Endodermal cell (in vitro differentiated cells): Measurements from ENCODE around the gene SNPH. TPM values are rescaled to one million over a fixed set of nuclear protein-coding genes. Genes with fewer than 3 reads are reported as not detected.

Experiments
- DNase-seq: peaks from one replicate; pipeline ENCODE4 v3.0.0-alpha.2; 2017
- H3K27ac ChIP-seq: 2 replicates; pipeline ENCODE4 v1.5.1; 2013; ENCODE audit warnings: mild to moderate bottlenecking, low read depth, low read length, moderate library complexity
- H3K27me3 ChIP-seq: 2 replicates; pipeline ENCODE4 v1.6.1; 2013; ENCODE audit warnings: mild to moderate bottlenecking, low read length, moderate library complexity; ENCODE audit not compliant: insufficient read depth, control insufficient read depth, poor library complexity, severe bottlenecking
- H3K36me3 ChIP-seq: 2 replicates; pipeline ENCODE4 v1.7.0; 2013; ENCODE audit warnings: mild to moderate bottlenecking, low read length, moderate library complexity; ENCODE audit not compliant: control insufficient read depth, insufficient read depth
- H3K4me1 ChIP-seq: one replicate; pipeline ENCODE4 v1.7.0; 2013; ENCODE audit warnings: low read length; ENCODE audit not compliant: control insufficient read depth, insufficient read depth
- H3K4me3 ChIP-seq: 2 replicates; pipeline ENCODE4 v1.5.1; 2013; ENCODE audit warnings: mild to moderate bottlenecking, low read length, moderate library complexity
- H3K9ac ChIP-seq: 2 replicates; pipeline ENCODE4 v1.6.1; 2013; ENCODE audit warnings: mild to moderate bottlenecking, low read length, moderate library complexity; ENCODE audit not compliant: poor library complexity, severe bottlenecking; ENCODE audit errors: extremely low read depth
- H3K9me3 ChIP-seq: 2 replicates; pipeline ENCODE4 v1.6.1; 2013; ENCODE audit warnings: mild to moderate bottlenecking, low read length, moderate library complexity; ENCODE audit not compliant: control insufficient read depth
- H3K27ac Mint-ChIP-seq: 2 replicates; pipeline ENCODE4 v1.8.0; 2020; ENCODE audit warnings: mixed read lengths
- H3K27me3 Mint-ChIP-seq: 2 replicates; pipeline ENCODE4 v1.8.0; 2021; ENCODE audit warnings: mild to moderate bottlenecking, mixed read lengths; ENCODE audit not compliant: insufficient read depth
- H3K36me3 Mint-ChIP-seq: 2 replicates; pipeline ENCODE4 v1.8.0; 2020; ENCODE audit warnings: low read depth, mixed read lengths
- H3K4me1 Mint-ChIP-seq: 2 replicates; pipeline ENCODE4 v1.8.0; 2020; ENCODE audit warnings: mixed read lengths
- H3K4me3 Mint-ChIP-seq: 2 replicates; pipeline ENCODE4 v1.8.0; 2020; ENCODE audit warnings: mild to moderate bottlenecking, moderate library complexity, mixed read lengths
- H3K9me3 Mint-ChIP-seq: 2 replicates; pipeline ENCODE4 v1.8.0; 2020; ENCODE audit warnings: mild to moderate bottlenecking, mixed read lengths
- CTCF ChIP-seq: fragments of 200-600 bp; sonication (generic); conservative IDR thresholded peaks from 2 replicates; pipeline ENCODE4 v1.5.0; 2021; ENCODE audit warnings: antibody characterized with exemption, mild to moderate bottlenecking
- WGBS, 2 experiments: methylation state at CpG; one replicate each; pipeline versions ENCODE4 v1.1.5 to v1.1.7; 2013; ENCODE audit warnings: missing lambda C conversion rate in 2 of 2, mixed read lengths in 1 of 2; ENCODE audit not compliant: insufficient coverage in 1 of 2, insufficient read length in 1 of 2; 5-methylcytosine and 5-hydroxymethylcytosine counted together
- total RNA-seq, 2 donors: library from RNA; stranded (reverse); fragmentation: NEBNext Ultra II Directional in 1 of 2; extraction: Animal tissue kit (Norgen Biotek cat#: 25700) in 1 of 2; gene quantifications; 2 replicates in 1 of 2; 3 replicates in 1 of 2; pipeline ENCODE4 v1.2.1, GENCODE V29; 2021

The SNPH gene
- total RNA-seq, 2 donors from 2014 or later: 2.2 to 4.9 TPM

DNA sequence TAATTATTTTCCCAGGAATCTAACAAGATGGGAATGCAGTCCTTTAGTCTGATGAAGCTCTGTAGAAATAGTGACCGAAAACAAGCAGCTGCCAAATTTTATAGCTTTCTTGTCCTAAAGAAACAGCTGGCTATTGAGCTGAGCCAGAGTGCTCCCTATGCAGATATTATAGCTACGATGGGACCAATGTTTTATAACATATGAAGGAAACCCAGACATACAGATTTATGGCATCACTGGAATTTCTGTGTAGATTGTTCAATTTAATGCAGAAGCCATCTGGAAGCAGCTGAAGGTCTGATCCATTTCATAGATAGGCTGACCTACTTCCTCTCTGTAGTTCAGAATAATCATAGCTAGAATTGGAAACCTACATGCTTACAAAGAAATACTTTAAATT lies 11.8 kb upstream of the SNPH start:
- no peaks in the 10 kb centered on the region for H3K36me3 Mint-ChIP-seq
- no peaks in the 10 kb centered on the region for H3K4me1 ChIP-seq
- H3K9me3 Mint-ChIP-seq: no peaks in the 10 kb centered on the region
- no peak overlapping the region for H3K27ac ChIP-seq
- no peaks in the 10 kb centered on the region for H3K36me3 ChIP-seq
- WGBS, 2 experiments: 85 to 90% methylated on average over 2 of the region's 2 CpGs
- no peaks in the 10 kb centered on the region for H3K27me3 ChIP-seq
- no peak overlapping the region for H3K4me3 ChIP-seq
- no peaks in the 10 kb centered on the region for H3K4me1 Mint-ChIP-seq
- no peak overlapping the region for H3K4me3 Mint-ChIP-seq
- H3K27ac Mint-ChIP-seq: no peak overlapping the region
- H3K9me3 ChIP-seq: peaks cover 8% of the 10 kb centered on the region
- H3K9ac ChIP-seq: no peak overlapping the region
- no peak for TF ChIP-seq CTCF
- DNase-seq: no peak
- H3K27me3 Mint-ChIP-seq: peaks cover 30% of the 10 kb centered on the region

DNA sequence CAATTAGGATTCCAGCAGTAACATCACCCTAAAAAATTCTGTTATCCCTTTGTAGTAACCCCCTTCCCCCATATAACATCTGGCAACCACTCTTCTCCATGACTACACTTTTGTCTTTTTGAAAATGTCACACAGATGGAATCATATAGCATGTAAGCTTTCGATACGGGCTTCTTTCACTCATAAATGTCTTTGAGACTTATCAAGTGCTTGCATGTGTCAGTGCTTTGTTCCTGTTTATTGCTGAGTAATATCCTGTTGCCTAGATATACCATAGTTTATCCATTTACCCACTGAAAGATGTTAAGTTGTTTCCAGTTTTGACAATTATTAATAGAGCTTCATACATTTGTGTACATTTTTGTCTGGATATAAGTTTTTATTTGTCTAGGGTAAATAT lies 10.4 kb upstream of the SNPH start:
- Histone ChIP-seq H3K4me1 (no peaks in the 10 kb centered on the region), H3K36me3 (no peaks in the 10 kb centered on the region), H3K4me3 (no peak overlapping the region), H3K27me3 (no peaks in the 10 kb centered on the region), H3K9ac (no peak overlapping the region), H3K27ac (no peak overlapping the region), H3K9me3 (peaks cover 8% of the 10 kb centered on the region)
- no peaks in the 10 kb centered on the region for H3K9me3 Mint-ChIP-seq
- no peaks in the 10 kb centered on the region for H3K36me3 Mint-ChIP-seq
- H3K27me3 Mint-ChIP-seq: peaks cover 30% of the 10 kb centered on the region
- DNase-seq: no peak
- no peak for TF ChIP-seq CTCF
- no peak overlapping the region for H3K27ac Mint-ChIP-seq
- no peaks in the 10 kb centered on the region for H3K4me1 Mint-ChIP-seq
- WGBS, 2 experiments: 90 to 100% methylated on average over 2 of the region's 2 CpGs
- no peak overlapping the region for H3K4me3 Mint-ChIP-seq

DNA sequence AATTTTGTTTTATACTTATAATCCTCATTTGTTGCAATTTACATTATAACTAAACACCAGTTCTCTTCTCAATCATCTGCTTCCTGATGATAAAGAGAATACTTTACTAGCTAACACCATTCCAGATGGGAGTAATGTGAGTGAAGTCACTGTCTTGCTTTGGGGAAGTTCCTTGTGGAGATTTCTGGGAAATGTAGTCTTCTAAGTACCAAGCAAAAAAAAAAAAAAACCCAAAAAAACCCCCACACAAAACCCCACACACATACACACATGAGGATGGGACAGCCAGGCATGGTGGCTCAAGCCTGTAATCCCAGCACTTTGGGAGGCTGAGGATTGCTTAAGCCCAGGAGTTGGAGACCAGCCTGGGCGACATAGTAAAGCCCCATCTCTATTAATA lies 2.2 kb upstream of the SNPH start:
- no peak overlapping the region for H3K4me3 Mint-ChIP-seq
- H3K27me3 Mint-ChIP-seq: peaks cover 8% of the 10 kb centered on the region
- no peak overlapping the region for H3K27ac Mint-ChIP-seq
- peaks cover 21% of the 10 kb centered on the region for H3K4me1 Mint-ChIP-seq
- 92% methylated on average over 1 of the region's 1 CpG; no CpG with 5 or more reads in 1 of the 2 experiments for WGBS, 2 experiments
- H3K9me3 ChIP-seq: no peaks in the 10 kb centered on the region
- H3K27me3 ChIP-seq: peaks cover 8% of the 10 kb centered on the region
- no peak for TF ChIP-seq CTCF
- no peak for DNase-seq
- peaks cover 8% of the 10 kb centered on the region for H3K4me1 ChIP-seq
- no peak overlapping the region for H3K9ac ChIP-seq
- no peaks in the 10 kb centered on the region for H3K9me3 Mint-ChIP-seq
- no peaks in the 10 kb centered on the region for H3K36me3 ChIP-seq
- no peak overlapping the region for H3K27ac ChIP-seq
- H3K4me3 ChIP-seq: no peak overlapping the region
- no peaks in the 10 kb centered on the region for H3K36me3 Mint-ChIP-seq
